HG03469 (cell line): ENCODE data around the gene ADARB2.
"Not testable (repeated sequence)": the region's sequence is repeated elsewhere in the genome, so short reads cannot be mapped to it uniquely, and the experiment has no call there.

Experiments used
- ATAC-seq: cut with Tn5 transposase; IDR thresholded peaks from one replicate; pipeline ENCODE4 v1.9.1; 2021; ENCODE audit warnings: mild to moderate bottlenecking, moderate library complexity, moderate number of reproducible peaks; ENCODE audit not compliant: unreplicated experiment

Gene ADARB2

DNA sequence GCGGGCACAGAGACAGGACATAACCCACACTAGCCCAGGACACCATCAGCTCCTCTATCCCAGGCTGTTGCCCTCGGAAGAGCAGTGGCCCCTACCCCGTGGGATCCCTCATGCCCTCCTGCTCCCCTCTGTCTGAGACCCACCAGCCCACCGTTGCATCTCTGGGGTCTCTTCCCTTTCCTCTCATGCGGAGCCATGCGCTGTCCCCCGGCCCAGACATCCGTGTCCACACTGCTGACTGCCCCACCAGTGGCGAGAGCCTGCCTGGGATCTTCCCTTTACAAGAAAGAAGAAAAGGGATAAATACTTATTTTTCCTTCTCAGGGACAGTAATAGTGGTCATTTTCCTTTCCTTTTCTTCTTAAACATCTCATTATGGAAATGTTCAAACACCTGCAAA lies 565.7 kb downstream of the ADARB2 start:
- no peak for ATAC-seq

DNA sequence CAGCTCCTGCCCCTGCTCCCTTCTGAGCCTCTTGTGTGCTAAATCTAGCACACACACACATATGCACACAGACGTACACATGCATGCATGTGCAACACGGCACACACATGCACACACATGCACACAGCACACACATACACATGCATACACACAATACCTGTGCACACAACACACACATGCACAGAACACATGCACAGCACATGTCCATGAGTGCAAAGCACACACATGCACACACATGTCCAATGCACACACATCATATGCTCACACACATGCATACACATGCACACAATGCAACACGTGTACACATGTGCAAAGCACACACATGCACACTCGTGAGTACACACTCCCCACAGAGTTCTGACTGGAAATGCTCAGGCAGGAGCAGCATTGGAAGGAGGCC lies 566.1 kb downstream of the ADARB2 start:
- ATAC-seq, result no peak

DNA sequence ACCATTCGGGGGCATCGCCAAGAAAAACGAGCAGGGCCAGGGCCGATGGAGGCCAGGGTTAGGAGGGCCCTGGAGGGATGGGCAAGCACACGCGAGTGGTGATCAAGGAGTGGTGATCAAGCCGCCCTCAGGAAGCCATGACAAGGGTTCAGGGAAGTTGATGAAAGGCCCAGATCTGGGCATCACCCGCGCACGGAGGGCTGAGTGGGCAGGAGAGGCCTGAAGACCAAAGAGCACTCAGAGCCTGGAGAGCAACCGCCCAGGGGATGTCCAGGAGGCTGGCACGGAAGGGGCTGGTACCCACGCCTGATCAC lies 566.5 kb downstream of the ADARB2 start:
- no peak for ATAC-seq

- no peak for ATAC-seq
Observed at GRCh38 chr10:1169981-1170866, 567.1 kb downstream of the ADARB2 start.

DNA sequence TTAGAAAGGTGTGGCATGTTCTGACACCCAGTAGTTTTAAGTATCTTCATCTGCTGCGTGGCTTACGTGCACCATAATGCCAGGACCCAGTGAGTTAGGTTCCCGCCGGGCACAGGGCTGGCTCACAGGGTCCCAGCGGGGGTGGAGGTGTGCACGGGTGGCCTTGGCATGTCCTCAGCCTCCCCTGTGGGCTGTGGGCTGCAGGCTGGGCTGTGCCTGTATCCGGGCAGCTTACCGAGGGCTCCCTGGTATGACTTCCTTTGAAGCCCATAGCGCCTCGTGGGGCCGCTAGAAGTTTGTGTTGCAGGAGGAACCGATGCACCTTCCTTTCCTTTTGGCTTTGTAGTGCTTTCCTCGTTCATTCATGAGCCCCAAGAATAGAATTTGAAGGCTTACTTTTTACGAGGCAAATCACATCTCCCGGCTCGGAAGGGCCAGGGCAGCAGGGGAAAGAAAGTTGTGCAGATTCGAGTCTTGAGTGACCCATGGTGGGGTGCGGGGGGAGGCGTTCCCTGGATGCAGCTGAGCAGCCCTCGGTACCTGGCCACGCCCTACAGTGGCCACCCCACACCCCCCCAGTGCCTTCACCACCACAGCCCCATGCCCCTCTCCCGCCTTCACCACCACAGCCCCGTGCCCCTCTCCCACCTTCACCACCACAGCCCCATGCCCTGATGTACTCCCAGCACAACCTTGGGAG lies 568.0 kb downstream of the ADARB2 start:
- ATAC-seq, result no peak

DNA sequence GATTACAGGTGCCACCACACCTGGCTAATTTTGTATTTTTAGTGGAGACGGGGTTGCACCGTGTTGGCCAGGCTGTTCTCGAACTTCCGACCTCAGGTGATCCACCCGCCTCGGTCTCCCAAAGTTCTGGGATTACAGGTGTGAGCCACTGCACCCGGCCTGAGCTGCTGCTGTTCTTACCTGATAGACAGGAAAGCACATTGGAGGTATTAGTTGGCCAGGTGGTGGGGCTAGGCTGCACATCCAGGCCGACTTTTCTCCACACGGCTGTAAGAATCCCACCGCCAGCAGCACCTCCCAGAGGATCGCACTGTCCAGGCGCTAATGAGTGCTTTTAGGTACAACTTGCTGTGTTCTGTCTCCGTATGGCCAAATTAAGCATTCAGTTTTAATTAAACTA lies 568.6 kb downstream of the ADARB2 start:
- ATAC-seq, result no peak

- ATAC-seq, result no peak
Observed at GRCh38 chr10:1166828-1167275, 570.5 kb downstream of the ADARB2 start.

DNA sequence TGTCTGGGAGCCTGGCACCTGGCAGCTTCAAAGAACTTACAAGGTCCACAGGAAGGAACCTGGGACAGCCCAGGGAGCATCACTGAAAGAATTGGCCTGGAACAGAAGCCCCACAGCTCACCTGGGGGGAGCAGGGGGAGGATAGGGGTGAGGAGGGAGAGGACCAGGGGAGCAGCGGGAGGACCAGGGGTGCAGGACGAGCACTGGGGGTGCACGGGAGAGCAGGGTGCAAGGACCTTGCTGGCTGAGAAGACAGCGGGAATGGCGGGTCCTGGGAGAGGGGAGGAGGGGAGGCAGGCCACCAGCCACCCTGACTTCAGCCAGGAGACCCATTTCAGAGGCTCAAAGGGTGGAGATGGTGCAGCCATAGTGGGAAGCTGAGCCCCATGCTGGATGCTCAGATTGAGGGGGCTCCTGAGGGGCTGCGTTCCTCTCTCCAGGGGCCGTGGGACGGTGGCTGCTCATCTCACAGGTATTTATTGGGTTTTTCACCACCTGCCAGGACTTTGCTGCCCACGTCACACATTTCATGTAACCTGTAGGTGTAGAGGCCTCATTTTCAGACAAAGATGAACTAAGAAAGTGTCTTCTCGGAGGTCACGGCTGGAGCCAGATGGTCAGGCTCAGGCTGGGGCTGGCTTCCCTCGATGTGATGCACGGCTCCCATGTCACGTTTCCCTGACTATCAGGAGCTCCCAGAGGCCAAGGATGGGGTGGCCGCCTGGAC lies 571.1 kb downstream of the ADARB2 start:
- ATAC-seq, result no peak

DNA sequence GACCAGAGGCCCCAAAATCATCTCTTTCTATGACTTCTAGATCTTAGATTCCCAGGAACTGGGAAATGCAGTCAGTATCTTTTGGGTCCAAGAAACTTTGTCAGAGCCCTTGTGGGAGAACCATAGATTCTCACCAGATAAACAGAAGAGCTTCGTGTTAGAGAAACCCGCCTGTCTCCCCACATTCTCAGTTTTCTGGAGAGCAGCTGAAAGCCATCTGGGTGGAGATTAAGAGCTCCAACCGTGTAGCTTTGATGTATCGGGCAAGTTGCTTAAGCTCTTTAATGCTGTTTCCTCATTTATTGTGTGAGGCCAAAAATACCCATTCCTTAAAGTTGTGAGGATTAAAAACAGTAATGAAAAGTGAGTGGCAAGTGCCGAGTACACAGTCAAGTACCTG lies 573.5 kb downstream of the ADARB2 start:
- ATAC-seq, result no peak

DNA sequence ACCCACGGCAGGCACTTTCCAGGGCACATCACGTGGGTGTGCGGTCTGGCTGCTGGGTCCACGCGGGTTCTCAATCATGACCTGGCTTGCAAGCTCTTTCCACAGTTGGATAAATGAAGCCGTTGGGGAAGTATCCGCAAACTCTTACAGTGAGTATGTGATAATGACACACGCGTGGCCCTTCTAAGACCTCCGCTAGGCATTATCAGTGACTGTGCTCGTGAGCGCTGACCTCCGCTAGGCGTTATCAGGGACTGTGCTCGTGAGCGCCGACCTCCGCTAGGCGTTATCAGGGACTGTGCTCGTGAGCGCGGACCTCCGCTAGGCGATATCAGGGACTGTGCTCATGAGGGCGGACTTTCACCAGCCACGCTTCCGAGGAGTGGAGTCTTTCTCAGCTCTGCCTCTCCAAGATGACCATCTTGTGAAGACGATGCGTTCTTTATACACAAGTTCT lies 574.1 kb downstream of the ADARB2 start:
- ATAC-seq, result no peak

GRCh38 chr10:1162481-1163203 lies 574.7 kb downstream of the ADARB2 start:
- ATAC-seq, result no peak

DNA sequence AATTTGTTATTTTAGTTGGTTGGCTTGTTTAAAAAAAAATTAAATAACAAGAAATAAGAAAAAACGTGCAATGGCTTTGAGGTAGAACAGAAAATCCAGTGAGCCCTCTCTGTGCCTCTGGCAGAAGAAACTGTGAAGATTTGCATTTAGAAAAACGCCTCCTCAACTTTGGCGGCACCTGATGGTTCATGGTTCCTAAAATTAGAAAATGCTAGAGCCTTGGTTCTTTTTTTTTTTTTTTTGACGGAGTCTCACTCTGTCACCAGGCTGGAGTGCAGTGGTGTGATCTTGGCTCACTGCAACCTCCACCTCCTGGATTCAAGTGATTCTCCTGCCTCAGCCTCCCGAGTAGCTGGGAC lies 576.0 kb downstream of the ADARB2 start:
- not testable (repeated sequence) for ATAC-seq

GRCh38 chr10:1160561-1161314 lies 576.6 kb downstream of the ADARB2 start:
- ATAC-seq, result no peak

- ATAC-seq, result no peak
Observed at GRCh38 chr10:1159131-1160061, 577.9 kb downstream of the ADARB2 start.

DNA sequence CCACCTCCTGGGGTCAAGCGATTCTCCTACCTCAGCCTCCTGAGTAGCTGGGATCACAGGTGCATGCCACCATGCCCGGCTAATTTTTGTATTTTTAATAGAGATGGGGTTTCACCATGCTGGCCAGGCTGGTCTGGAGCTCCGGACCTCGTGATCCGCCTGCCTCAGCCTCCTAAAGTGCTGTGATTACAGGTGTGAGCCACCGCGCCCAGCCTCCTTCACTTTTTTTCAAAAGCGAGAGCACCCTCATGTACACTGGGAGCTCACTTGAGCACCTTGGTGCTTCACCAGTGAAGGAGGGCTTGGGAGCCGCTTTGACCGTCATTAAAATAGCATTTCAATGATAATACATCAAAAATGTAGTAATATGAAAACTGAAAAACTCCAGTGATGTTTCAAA lies 578.8 kb downstream of the ADARB2 start:
- not testable (repeated sequence) for ATAC-seq

DNA sequence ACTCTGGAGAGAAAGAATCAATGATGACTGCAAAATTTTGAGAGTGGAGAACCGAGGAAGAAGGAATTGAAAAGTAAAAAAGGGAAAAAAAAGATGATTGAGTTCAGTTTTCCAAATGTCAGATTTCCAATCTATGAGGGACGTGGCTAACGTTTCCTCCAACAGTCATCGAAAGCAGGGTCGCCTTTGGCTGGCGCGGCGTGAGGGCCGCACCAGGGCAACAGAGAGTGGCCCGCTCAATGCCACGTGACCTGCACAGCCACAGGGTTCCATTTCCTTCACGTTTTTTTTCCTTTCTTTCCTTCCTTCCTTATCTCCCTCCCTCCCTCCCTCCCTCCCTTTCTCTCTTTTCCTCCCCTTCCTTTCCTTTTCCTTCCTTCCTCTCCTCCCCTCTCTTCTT lies 579.3 kb downstream of the ADARB2 start:
- no peak for ATAC-seq

- no peak for ATAC-seq
Observed at GRCh38 chr10:1157615-1157933, 579.8 kb downstream of the ADARB2 start.

GRCh38 chr10:1156921-1157614 lies 580.3 kb downstream of the ADARB2 start:
- ATAC-seq, result no peak

GRCh38 chr10:1156616-1156886 lies 580.8 kb downstream of the ADARB2 start:
- no peak for ATAC-seq
